B cell (primary cell): ENCODE results near the gene FBXW5.

ENCODE experiments used
- CTCF ChIP-seq: fragments of 200-600 bp; IDR thresholded peaks from one replicate; pipeline ENCODE4 v1.8.0; 2022; ENCODE audit warnings: antibody characterized with exemption, mild to moderate bottlenecking
- EZH2 ChIP-seq: IDR thresholded peaks from 2 replicates; pipeline ENCODE4 v1.6.1; 2012; ENCODE audit warnings: borderline replicate concordance, low read depth, mild to moderate bottlenecking, moderate library complexity, low read length; ENCODE audit not compliant: insufficient read depth, poor library complexity, severe bottlenecking

- TF ChIP-seq CTCF (no peak), EZH2 (no peak)
Observed at GRCh38 chr9:136957901-136958300, 13.4 kb upstream of the FBXW5 start.
